GM21576 (cell line): ENCODE measurements around the gene AK8.

ENCODE experiments used
- ATAC-seq: cut with Tn5 transposase; IDR thresholded peaks from one replicate; pipeline ENCODE4 v1.9.1; 2021; ENCODE audit warnings: mild to moderate bottlenecking, moderate library complexity; ENCODE audit not compliant: unreplicated experiment

The AK8 gene

GRCh38 chr9:132861666-132862065 lies 16.4 kb downstream of the AK8 start:
- no peak for ATAC-seq

- ATAC-seq, result no peak
These were observed 19.3 kb downstream of the AK8 start for GRCh38 chr9:132858751-132859150.

GRCh38 chr9:132857616-132858342 lies 20.3 kb downstream of the AK8 start:
- no peak for ATAC-seq

GRCh38 chr9:132857031-132857430 lies 21.1 kb downstream of the AK8 start:
- no peak for ATAC-seq

GRCh38 chr9:132855904-132856303 lies 22.2 kb downstream of the AK8 start:
- no peak for ATAC-seq

- no peak for ATAC-seq
These were observed 23.3 kb downstream of the AK8 start for GRCh38 chr9:132854832-132855231.

- no peak for ATAC-seq
These were observed 24.6 kb downstream of the AK8 start for GRCh38 chr9:132853482-132853881.

- ATAC-seq, result no peak
These were observed 28.8 kb downstream of the AK8 start for GRCh38 chr9:132849185-132849706.

GRCh38 chr9:132846918-132847515 lies 31.1 kb downstream of the AK8 start:
- no peak for ATAC-seq

- ATAC-seq, result no peak
These were observed 31.8 kb downstream of the AK8 start for GRCh38 chr9:132846109-132846917.

GRCh38 chr9:132842124-132843044 lies 35.7 kb downstream of the AK8 start:
- ATAC-seq, result no peak

- ATAC-seq, result no peak
These were observed 37.1 kb downstream of the AK8 start for GRCh38 chr9:132840980-132841379.

GRCh38 chr9:132838291-132838690 lies 39.8 kb downstream of the AK8 start:
- no peak for ATAC-seq

GRCh38 chr9:132837501-132838286 lies 40.4 kb downstream of the AK8 start:
- ATAC-seq, result no peak

- no peak for ATAC-seq
These were observed 43.7 kb downstream of the AK8 start for GRCh38 chr9:132834343-132834742.

GRCh38 chr9:132833550-132834121 lies 44.4 kb downstream of the AK8 start:
- ATAC-seq, result no peak

GRCh38 chr9:132832171-132832881 lies 45.8 kb downstream of the AK8 start:
- no peak for ATAC-seq

- ATAC-seq, result no peak
These were observed 49.8 kb downstream of the AK8 start for GRCh38 chr9:132828201-132828770.
